SW 1271 (cell line): ENCODE data around the gene UBA1.
A peak's percentile ranks its signal among the peaks of the same experiment; 100 is the strongest.
"Not testable (repeated sequence)": the region's sequence is repeated elsewhere in the genome, so short reads cannot be mapped to it uniquely, and the experiment has no call there.

Experiments
- DNase-seq, 2 experiments: peaks; one replicate each; lab custom pipeline; 2025; lab: John Stamatoyannopoulos, UW

UBA1 gene

DNA sequence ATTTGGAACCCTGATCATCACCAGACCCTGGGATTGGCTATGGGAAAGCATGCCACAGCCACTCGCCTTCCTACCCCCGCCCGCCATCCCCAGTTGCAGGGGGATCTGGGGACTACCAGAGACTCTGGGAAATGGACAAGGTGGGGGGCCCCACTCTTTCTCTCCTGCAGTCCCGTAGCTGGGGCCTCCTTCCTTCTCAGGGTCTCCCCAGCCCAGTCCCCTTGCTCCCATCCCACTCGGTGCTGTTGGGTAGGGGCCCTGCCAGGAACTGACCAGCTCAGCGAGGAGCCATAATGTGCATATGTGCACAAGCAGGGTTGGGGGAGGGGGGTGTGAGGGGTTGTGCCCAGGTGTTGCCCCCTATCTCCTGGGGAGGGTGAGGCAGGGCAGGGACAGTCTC, 35.8 kb downstream of the UBA1 start:
- DNase-seq = no peak

DNA sequence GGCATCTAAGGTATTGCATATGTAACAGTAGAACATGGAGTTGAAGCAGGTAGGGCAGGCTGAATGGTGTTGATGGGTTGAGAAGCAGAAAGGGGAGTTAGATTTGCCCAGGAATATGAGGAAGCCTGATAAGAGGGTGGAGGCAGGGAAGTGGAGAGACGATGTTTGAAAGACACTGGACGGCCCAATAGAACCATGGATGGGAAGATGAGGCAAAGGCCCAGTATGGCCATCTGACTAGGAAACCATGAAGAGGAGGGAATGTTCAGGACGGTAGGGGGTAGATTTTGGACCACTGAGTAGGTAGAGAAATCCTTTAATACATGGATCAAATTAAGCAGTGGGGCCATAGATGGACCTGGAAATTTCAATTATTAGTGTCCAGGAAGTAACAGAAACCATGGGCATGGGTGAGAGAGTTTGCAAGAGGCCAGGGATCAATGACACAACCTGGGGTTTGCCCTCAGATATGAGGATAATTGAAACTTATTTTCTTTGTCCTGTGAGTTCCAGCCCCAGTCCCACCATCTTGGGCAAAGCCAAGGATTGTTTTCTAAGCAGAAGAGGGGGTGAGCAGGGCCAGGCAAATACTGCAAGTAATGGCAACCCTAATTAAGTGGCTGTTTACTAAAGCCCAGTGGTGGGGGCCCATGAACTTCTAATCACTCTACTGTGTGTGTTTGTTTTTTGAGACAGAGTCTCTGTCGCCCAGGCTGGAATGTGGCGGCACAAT, 36.7 kb downstream of the UBA1 start:
- no peak for DNase-seq

DNA sequence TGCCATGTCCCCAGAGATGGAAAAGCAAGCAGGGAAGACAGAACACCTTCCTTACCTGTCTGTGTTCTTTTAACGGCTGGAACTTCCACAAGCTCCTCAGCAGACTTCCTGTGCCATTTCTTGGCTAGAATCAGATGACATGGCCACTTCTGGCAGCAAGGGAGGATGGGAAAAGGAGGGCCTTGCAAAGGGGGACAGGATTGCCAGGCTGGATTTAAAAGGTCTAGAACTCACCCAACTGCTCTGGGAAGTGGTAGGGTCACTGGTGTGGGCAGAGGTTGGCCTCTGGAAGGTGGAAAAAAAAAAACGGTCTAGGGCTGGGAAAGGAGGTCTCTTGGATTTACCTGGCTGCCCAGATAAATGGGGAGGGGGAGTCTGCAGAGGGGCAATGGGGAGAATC, 37.5 kb downstream of the UBA1 start:
- DNase-seq = no peak

DNA sequence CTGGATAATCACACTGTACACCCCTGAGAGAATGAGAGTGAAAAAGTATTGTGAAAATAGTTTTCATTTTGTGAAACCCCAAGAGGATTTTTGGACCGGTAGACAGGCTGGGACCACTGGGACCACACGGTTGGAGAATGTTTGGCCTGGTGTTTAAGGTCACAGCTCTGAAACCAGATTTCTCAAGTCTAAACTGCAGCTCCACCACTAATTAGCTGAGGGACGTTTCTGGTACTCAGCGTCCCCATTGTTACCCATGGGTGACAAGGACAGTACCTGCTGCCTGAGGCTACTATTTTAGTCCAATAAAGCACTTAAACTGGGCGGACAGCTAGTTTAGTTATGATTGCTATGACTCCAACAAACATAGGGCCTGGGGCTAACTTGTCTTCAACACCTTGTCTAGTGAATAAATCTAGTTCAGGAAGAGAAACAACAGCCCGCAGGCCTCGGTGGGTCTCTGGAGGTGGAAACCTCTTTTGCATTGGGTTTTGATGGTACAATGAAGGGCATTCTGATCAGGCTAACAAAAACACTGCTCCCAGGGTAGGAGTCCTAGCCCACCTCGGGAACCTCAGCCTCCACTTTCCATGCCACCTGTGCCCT, 38.7 kb downstream of the UBA1 start:
- no peak for DNase-seq

DNA sequence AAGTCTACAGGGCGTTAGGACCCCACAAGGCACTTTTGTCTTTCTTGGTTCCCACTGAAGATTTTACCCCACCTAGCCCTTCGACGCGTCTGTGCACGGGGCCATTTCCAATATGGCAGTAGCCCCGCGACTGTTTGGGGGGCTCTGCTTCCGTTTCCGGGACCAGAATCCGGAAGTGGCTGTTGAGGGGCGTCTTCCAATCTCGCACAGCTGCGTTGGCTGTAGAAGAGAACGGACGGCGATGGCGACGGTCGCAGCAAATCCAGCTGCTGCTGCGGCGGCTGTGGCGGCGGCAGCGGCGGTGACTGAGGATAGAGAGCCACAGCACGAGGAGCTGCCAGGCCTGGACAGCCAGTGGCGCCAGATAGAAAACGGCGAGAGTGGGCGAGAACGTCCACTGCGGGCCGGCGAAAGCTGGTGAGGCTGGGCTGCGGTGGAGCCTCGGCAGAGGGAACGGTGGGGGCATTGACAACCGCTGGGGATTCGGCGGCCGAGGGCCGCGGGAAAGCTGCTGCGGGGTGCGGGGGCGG, 39.2 kb downstream of the UBA1 start, which contains the start of gene USP11:
Gene USP11, plus strand, starts transcription at position 207 of the 530 bp plus-strand sequence. Its CDS starts 35 bp downstream, at position 242.
- DNase-seq = peak in 1 of 2 experiments; percentile 11

DNA sequence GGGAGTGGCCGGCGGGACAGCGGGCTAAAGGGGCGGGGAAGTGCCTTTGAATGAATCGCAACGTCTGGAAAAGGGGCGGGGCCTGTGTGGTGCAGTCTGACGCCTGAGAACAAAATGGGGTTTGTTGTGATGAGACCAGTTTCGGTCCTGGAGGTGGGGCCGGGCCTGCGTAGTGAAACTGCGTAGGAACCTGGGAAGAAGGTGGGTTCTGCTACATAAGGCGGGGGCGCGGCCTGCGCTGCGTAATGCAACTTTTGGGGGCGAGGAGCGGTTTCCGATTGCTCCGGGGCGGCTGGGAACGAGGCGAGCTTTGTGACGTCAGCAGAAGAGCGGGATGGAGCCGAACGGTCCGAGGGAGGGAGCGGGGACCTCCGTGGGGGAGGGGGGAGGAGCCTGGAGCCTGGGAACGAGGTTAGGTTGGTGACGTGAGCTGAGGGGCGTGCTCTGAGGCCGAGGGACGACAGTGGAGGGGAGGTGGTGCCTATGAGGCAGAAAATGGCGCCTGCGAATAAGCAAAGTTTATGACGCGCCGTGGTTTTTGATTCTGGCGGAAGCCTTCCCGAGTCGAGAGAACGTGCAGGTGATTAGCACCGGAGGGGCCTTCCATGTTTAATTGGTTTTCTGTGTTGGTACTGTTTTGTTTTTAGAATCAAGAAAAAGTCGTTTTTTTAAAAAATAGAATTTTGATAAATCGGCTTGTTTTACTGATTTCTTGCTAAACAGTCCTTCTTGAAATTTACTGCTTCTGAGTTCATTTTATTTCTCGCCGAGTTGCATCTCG, 39.9 kb downstream of the UBA1 start:
- peak; percentile 57 to 87 for DNase-seq

DNA sequence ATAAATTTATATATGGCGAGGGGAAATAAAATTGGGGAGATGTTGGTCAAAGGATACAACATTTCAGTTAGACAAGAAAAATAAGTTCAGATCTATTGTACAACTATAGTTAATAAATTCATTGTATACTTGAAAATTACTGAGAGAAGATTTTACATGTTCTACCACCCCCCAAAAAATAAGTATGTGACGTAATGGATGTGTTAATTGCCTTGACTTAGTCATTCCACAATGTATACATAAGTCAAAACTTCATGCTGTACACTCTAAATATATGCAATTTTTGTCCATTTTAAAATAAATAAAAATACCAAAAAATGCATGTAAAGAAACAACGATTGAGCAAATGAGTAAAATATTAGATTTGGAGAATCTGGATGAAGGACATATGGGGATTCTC, 41.0 kb downstream of the UBA1 start:
- no peak for DNase-seq

DNA sequence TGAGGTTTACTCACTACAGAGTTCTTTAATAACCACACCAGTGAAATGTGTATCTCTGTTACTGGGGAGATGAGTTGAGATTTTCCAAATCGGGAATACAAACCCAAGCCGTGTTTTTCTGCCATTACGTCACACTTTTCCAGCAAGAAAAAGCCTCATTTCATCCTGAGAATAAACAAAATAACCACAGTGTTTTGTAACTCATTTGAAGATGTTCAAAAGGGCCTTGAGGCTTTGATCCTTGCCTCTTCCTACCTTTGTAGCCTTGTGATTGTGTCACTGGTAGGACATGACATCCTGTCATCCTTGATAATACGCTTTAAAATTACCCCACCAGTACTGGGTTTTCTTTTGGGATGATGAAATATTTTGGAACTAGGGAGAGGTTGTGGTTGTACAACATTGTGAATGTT, 42.1 kb downstream of the UBA1 start:
- no peak for DNase-seq

DNA sequence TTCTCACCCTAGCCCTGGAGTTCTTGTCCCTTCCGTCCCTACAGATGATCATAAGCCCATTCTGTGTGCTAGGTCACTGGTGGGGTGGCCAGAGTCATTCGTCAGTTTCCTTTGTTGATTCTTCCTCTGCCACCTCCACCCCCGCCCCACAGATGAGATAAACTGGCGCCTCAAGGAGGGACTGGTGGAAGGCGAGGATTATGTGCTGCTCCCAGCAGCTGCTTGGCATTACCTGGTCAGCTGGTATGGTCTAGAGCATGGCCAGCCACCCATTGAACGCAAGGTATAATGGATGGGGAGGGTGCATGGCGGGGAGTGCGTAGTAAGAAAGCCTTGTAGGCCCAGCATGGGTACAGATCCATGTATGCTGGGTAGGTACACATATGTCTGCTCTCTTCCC, 45.6 kb downstream of the UBA1 start:
- no peak for DNase-seq

DNA sequence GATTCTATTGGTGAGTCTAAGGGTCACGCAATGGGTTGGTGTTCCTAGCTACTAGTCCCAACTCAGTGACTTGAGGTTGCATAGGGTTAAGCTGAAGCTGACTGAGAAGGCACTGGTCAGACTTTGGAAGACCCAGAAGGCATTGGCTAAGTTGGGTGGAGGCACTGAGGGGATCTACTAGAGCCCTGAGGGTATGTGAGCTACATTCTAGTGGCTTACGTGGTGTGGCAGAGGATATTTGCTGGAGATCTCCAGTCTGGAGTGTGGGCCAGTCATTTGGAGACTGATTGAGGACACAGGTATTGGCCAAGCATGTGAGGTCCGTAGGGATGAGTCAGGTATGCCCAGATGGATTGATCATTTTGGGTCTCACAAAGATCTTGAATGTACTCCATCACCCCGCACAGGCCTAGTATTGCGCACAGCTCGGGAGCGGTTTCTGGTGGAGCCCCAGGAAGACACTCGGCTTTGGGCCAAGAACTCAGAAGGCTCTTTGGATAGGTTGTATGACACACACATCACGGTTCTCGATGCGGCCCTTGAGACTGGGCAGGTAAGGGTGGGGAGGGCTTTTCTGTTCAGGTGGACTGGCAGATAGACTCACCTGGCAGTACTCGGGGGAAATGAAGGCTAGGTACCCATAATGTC, 46.4 kb downstream of the UBA1 start:
- DNase-seq = no peak

DNA sequence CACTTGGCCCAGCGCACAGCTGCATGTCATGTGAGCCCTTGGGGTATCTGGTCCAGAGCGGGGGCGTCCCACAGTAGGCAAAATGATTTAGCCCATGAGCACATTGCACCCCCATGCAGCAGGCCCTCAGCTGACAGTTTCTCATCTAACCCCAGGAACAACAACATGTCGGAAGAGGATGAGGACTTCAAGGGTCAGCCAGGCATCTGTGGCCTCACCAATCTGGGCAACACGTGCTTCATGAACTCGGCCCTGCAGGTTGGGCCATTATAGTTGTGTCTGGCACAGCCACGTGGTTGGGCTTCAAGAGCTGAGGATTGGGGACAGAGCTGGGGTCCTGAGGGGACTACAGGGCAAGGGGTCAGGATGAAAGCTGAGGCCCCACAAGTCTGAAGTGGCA, 47.0 kb downstream of the UBA1 start:
- no peak for DNase-seq

DNA sequence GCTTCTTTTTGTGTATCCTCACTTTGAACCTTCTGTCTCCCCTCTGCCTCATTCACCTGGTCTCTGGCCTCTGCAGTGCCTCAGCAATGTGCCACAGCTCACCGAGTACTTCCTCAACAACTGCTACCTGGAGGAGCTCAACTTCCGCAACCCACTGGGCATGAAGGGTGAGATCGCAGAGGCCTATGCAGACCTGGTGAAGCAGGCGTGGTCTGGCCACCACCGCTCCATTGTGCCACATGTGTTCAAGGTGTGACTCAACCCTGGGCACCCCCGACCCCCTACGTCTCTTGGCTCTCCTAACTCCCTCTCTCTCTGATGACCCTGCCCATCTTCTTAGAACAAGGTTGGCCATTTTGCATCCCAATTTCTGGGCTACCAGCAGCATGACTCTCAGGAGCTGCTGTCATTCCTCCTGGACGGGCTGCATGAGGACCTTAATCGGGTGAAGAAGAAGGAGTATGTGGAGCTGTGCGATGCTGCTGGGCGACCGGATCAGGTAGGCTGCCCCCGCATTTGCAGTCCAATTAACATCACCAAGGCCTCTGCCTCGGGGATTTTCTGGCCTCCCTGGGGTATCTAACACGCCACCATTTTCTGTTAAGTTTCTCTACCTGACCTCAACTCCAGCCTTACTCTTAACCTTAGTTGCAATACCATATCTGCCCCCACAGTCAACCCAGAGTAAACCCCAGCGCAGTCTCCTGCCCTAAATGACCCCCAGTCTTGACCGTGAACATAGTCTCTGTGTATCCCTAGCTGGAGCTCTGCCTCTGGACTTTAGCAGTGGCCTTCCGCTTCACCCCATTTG, 47.8 kb downstream of the UBA1 start:
- no peak for DNase-seq

DNA sequence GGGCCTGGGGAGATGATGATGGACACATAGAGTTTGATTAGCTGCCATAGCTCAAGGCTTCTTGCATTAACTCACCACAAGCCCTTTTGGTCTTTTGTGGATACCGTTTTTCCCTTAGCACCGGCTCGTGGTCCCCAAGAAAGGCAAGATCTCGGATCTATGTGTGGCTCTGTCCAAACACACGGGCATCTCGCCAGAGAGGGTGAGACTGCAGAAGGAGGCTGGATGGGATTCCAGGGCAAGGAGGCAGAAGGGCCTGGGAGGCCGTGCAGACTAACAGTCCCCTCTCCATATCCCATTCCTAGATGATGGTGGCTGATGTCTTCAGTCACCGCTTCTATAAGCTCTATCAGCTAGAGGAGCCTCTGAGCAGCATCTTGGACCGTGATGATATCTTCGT, 48.7 kb downstream of the UBA1 start:
- no peak for DNase-seq

DNA sequence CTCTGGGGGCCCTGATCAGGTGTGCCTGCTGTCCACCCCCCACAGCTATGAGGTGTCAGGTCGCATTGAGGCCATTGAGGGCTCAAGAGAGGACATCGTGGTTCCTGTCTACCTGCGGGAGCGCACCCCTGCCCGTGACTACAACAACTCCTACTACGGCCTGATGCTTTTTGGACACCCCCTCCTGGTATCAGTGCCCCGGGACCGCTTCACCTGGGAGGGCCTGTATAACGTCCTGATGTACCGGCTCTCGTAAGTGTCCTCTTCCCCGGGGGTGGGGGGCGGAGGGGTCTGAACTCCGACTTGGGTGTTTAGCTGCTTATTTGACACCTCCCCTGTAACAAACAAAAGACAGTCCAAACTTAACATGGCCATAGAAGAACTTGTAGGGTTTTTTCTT, 49.7 kb downstream of the UBA1 start:
- no peak for DNase-seq

DNA sequence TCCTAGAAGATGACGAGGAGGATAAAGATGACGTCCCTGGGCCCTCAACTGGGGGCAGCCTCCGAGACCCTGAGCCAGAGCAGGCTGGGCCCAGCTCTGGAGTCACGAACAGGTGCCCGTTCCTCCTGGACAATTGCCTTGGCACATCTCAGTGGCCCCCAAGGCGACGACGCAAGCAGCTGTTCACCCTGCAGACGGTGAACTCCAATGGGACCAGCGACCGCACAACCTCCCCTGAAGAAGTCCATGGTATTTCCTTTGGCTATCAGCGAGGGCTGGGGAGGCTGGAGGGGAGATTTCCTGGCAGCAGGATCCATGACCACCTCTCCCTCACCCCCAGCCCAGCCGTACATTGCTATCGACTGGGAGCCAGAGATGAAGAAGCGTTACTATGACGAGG, 51.0 kb downstream of the UBA1 start:
- DNase-seq = no peak

DNA sequence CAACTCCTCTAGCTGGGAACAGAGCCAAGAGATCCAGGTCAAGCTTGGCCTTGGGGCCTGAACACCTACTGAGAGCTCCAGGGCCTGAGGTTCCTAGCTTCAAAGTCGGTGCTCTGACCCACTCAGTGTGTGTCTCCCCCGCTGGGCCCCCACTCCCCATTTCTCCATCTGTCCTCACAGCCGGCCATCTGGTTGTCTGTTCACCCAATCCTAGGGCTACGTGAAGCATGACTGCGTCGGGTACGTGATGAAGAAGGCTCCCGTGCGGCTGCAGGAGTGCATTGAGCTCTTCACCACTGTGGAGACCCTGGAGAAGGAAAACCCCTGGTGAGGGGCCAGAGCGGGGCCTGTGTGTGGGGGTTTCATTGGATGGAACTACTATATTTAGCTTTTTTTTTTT, 51.5 kb downstream of the UBA1 start:
- no peak for DNase-seq

DNA sequence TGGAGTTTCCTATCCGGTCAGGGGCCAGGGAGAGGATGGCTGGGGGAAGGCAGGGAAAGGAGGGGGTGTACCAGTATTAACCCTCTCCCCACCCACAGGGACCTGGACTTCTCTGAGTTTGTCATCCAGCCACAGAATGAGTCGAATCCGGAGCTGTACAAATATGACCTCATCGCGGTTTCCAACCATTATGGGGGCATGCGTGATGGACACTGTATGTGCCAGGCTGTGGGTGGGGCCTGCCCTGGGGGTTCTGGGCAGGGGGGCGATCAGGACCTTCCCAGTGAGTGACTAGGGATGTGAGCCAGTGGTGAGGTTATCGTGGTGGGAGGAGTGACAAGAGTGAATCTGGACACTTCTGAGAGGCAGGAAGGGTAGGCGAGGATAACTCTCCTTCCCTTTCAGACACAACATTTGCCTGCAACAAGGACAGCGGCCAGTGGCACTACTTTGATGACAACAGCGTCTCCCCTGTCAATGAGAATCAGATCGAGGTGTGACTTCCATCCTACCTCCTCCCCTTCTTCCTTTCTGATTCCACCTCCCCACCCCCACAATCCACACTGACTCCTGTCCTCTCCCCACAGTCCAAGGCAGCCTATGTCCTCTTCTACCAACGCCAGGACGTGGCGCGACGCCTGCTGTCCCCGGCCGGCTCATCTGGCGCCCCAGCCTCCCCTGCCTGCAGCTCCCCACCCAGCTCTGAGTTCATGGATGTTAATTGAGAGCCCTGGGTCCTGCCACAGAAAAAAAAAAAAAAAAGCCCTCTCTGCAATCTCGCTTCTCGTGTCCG, 53.8 kb downstream of the UBA1 start:
- no peak for DNase-seq

DNA sequence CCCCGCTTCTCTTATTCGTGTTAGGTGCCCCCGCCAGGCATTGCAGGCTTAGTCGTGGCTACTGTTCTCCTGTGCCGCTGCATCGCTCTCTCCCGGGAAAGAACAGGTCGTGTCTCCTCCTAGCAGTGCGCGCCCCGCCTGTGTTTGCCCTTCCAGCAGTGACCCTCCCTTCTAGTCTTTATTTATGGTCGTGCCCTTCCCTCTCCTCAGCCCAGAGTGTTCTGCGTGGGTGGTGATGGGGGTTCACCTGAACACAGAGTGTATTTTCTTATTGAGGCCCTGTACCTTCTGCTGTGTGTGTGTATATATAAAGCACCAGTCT, 54.3 kb downstream of the UBA1 start:
- DNase-seq = no peak

DNA sequence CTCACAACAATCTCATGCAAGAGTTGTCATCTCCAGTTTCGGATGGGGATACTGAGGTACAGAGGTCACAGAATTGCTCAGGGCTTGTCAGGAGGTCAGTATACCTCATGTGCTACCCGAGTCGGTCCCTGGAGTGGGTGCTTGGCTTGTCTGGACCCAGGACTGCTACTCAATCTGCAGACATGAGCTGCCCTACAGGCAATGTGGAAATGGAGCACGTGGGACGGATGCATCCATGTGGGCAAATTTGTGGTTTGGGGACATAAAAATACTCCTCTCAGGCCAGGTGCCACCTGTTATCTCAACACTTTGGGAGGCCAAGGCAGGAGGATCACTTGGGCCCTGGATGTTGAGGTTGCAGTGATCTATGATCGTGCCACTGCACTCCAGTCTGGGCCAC, 54.9 kb downstream of the UBA1 start:
- DNase-seq = no peak

DNA sequence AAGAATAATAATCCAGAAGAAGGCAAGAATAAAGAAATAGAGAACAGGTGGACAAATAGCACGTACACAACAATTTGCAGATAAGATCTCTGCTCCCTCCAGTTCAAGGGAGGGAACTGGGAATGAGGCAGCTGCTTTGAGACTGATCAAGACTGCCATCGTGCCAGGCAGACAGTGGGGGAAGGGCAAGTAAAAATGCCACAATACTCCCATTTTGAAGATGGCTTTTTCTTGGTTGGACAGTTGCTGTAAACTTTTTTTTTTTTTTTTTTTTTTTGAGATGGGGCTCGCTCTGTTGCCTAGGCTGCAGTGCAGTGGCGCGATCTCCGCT, 56.4 kb downstream of the UBA1 start:
- DNase-seq = no peak

DNA sequence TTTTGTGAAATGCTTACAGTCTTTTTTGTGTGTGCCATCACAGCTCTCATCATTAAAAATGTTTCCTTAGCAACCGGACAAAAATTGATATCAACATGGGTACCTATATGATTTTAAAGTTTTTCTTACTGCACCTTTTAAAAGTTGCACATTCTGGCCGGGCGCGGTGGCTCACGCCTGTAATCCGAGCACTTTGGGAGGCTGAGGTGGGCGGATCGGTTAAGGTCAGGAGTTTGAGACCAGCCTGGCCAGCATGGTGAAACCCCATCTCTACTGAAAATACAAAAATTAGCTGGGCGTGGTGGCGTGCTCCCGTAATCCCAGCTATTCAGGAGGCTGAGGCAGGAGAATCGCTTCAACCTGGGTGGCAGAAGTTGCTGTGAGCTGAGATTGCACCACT, 64.0 kb downstream of the UBA1 start:
- DNase-seq = not testable (repeated sequence)
